NCI-H2029 (cell line): ENCODE data around the gene NETO1.

Experiments
- DNase-seq: peaks from one replicate; lab custom pipeline; 2025; lab: John Stamatoyannopoulos, UW

Gene NETO1

GRCh38 chr18:72726201-72726600, 141.6 kb downstream of the NETO1 start:
- no peak for DNase-seq

GRCh38 chr18:72721330-72721729, 146.5 kb downstream of the NETO1 start:
- DNase-seq = no peak

DNA sequence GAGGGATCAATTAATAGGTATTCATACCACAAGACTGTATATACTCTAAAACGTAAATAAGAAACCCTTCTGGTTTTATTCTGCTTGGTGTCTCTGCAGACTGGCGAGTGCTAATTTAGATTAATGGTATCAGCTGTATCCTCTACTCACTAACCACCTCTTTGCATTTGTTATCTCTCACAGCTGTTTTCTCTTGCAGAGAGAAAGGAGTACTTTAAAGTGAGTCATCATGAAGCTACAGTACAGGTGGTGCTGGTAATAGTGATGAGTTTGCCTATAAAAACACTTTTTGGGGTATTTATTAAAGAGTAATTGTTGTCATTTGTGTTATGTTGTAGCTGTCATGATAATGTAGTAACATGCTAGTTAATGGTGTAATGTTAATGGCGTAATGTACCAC, 147.7 kb downstream of the NETO1 start:
- no peak for DNase-seq

DNA sequence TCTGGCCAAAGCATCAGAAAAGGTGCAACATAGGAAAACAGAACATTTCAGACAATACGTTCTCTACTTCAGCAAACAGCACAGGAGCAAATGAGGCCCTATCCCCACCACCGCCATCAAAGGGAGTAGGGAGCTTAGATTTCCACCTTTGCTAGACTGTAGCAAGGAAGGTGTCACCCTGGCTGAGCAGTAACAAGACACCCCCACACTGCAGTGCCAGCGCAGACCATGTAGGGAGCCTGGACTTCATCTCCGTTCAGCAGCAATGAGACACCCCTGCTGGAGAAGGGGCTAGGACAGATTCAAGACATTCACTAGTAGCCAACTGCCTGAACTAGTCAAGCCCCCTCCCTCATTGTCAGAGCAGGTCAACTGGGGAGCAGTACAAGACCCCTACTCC, 163.6 kb downstream of the NETO1 start:
- no peak for DNase-seq

DNA sequence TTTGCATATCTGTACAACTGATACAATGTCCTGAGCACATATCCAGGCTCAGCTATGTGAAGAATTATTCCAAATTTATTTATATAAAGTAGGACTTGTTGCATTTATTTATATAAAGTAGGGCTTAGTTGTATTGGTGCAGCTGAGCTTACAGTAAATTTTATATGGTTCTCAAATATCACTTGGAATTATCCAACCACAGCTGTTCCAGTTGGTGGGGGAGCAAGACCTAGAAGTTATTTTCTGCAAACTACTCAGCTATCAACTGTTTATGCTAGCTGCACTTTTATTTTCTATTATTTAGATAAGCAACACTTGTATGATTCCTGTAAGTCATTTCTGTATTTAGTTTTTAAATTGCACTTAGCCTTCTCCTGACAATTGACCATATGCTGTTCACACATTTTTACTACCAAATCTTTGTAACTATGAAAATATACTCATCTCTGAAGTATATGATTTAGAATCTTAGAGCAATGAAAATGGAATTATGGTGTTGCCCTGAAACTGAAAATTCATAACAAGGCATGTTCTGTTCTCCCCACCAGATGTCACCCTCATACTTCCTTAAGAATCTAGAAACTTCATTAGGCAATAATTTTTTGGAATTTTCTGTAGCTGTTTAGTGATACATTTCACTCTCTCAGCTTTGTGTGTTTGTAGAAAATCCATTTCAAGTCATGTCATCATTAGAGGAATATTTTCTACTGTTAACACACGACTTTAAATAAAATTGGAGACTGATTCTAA, 166.7 kb downstream of the NETO1 start:
- DNase-seq = no peak

DNA sequence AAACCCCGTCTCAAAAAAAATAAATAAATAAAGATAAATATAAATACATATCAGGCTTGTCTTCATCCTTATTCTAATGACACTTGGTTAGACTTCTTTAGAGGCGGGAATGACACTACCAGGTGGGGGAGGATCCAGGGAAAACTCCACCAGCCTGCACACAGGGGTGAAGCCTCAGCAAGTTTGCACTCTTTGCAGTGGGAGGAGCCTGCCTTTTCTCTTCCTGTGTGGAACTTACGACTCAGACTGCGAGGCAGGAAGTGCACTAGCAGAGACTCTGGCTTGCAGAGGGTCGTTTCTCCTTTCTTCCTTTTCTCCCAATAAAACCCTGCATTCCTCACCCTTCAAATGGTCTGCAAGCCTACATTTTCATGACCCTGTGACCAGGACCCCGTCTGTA, 170.1 kb downstream of the NETO1 start:
- no peak for DNase-seq

DNA sequence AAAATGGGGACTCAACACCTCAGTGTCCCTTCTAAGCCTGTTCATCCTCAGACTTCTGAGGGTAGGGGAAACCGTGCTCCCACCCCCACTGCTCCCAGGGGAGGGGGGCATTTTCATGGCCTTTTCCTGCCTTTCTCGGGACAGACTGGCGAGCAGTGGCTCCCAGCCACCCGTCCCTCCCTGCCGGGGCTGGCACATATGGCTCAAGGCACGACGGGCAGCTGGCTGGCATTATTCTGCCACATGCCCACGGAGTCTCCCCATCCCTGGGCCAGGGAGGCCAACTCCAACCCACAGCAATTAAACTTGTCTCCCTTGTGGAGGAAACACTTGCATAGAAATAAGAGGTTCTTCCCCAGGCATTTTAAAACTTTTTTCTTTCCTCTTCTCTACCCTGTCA, 175.2 kb downstream of the NETO1 start:
- no peak for DNase-seq
